ENCODE results near the gene USP17L28.
"Not testable (repeated sequence)": the region's sequence is repeated elsewhere in the genome, so short reads cannot be mapped to it uniquely, and the experiment has no call there.

The USP17L28 gene, protein sequence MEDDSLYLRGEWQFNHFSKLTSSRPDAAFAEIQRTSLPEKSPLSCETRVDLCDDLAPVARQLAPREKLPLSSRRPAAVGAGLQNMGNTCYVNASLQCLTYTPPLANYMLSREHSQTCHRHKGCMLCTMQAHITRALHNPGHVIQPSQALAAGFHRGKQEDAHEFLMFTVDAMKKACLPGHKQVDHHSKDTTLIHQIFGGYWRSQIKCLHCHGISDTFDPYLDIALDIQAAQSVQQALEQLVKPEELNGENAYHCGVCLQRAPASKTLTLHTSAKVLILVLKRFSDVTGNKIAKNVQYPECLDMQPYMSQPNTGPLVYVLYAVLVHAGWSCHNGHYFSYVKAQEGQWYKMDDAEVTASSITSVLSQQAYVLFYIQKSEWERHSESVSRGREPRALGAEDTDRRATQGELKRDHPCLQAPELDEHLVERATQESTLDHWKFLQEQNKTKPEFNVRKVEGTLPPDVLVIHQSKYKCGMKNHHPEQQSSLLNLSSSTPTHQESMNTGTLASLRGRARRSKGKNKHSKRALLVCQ

DNA sequence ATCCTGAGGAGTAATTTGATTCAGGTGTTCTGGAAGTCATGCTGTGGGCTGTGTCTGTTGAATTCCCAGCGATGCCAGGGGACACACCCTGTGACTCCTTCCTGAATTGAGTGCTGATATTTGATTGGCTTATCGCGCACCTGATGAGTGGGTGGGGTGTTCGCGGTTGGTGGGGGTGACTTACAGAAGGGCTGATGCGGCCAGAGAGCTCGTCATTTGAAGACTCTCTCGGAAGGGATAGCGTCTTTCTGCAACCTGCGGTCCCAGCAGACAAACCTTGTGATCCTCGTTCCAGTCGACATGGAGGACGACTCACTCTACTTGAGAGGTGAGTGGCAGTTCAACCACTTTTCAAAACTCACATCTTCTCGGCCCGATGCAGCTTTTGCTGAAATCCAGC is at the start of gene USP17L28:
USP17L28 (plus strand) TSS at position 301 of the 400 bp plus-strand sequence; CDS start at position 301, 0 bp downstream.
- DNase-seq, result not testable (repeated sequence)

DNA sequence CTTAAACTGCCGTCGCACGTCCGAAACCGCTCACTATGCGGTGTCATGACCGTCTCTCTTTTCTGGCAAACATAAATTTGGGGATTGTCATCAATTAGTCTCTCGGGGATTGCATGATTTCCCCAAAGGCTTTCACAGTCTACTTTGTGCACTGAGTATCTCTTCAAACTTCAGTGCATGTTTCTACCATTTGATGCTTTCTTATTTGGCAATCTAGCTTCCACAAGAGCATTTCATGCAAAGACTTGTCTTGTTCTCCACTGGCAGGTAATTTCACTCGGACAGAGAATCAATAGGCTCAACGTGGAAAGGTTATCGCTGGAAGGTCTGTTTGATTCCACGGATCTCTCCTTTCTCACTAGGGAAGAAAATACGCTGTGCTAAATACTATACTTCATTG is 24.5 kb upstream of the USP17L28 start:
- DNase-seq, result not testable (repeated sequence)

DNA sequence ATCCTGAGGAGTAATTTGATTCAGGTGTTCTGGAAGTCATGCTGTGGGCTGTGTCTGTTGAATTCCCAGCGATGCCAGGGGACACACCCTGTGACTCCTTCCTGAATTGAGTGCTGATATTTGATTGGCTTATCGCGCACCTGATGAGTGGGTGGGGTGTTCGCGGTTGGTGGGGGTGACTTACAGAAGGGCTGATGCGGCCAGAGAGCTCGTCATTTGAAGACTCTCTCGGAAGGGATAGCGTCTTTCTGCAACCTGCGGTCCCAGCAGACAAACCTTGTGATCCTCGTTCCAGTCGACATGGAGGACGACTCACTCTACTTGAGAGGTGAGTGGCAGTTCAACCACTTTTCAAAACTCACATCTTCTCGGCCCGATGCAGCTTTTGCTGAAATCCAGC is 23.8 kb upstream of the USP17L28 start, which contains the start of gene USP17L24:
USP17L24 (plus strand) TSS at position 301 of the 400 bp plus-strand sequence; CDS start at position 301, 0 bp downstream.
- not testable (repeated sequence) for DNase-seq

DNA sequence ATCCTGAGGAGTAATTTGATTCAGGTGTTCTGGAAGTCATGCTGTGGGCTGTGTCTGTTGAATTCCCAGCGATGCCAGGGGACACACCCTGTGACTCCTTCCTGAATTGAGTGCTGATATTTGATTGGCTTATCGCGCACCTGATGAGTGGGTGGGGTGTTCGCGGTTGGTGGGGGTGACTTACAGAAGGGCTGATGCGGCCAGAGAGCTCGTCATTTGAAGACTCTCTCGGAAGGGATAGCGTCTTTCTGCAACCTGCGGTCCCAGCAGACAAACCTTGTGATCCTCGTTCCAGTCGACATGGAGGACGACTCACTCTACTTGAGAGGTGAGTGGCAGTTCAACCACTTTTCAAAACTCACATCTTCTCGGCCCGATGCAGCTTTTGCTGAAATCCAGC is 19.1 kb upstream of the USP17L28 start, which contains the start of gene USP17L25:
USP17L25 (plus strand) TSS at position 301 of the 400 bp plus-strand sequence; CDS start at position 301, 0 bp downstream.
- not testable (repeated sequence) for DNase-seq

DNA sequence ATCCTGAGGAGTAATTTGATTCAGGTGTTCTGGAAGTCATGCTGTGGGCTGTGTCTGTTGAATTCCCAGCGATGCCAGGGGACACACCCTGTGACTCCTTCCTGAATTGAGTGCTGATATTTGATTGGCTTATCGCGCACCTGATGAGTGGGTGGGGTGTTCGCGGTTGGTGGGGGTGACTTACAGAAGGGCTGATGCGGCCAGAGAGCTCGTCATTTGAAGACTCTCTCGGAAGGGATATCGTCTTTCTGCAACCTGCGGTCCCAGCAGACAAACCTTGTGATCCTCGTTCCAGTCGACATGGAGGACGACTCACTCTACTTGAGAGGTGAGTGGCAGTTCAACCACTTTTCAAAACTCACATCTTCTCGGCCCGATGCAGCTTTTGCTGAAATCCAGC is 14.3 kb upstream of the USP17L28 start, which contains the start of gene USP17L26:
USP17L26 (plus strand) TSS at position 301 of the 400 bp plus-strand sequence; CDS start at position 301, 0 bp downstream.
- not testable (repeated sequence) for DNase-seq

DNA sequence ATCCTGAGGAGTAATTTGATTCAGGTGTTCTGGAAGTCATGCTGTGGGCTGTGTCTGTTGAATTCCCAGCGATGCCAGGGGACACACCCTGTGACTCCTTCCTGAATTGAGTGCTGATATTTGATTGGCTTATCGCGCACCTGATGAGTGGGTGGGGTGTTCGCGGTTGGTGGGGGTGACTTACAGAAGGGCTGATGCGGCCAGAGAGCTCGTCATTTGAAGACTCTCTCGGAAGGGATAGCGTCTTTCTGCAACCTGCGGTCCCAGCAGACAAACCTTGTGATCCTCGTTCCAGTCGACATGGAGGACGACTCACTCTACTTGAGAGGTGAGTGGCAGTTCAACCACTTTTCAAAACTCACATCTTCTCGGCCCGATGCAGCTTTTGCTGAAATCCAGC is 9.6 kb upstream of the USP17L28 start, which contains the start of gene USP17L5:
USP17L5 (plus strand) TSS at position 301 of the 400 bp plus-strand sequence; CDS start at position 301, 0 bp downstream.
- not testable (repeated sequence) for DNase-seq

DNA sequence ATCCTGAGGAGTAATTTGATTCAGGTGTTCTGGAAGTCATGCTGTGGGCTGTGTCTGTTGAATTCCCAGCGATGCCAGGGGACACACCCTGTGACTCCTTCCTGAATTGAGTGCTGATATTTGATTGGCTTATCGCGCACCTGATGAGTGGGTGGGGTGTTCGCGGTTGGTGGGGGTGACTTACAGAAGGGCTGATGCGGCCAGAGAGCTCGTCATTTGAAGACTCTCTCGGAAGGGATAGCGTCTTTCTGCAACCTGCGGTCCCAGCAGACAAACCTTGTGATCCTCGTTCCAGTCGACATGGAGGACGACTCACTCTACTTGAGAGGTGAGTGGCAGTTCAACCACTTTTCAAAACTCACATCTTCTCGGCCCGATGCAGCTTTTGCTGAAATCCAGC is 4.8 kb upstream of the USP17L28 start, which contains the start of gene USP17L27:
USP17L27 (plus strand) TSS at position 301 of the 400 bp plus-strand sequence; CDS start at position 301, 0 bp downstream.
- not testable (repeated sequence) for DNase-seq

DNA sequence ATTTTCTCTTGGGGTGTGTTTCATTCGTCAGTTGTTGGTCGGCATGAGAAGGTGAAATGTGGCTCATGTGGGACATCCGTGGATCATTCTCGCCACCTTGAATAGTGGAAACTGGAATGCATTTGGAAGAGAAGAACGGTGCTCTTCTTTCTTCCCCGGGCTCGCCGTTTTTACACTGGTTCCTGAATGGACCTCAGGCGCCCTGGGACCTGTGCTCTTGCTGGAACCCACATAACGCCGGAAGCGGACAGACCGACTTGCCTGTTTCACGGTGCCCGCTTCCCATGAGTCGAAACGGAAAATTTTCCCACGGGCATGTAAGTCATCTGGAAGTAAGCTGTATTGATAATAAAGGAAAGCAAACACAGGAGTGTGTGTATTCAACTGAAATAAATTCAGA is 2.2 kb downstream of the USP17L28 start:
- DNase-seq, result not testable (repeated sequence)

DNA sequence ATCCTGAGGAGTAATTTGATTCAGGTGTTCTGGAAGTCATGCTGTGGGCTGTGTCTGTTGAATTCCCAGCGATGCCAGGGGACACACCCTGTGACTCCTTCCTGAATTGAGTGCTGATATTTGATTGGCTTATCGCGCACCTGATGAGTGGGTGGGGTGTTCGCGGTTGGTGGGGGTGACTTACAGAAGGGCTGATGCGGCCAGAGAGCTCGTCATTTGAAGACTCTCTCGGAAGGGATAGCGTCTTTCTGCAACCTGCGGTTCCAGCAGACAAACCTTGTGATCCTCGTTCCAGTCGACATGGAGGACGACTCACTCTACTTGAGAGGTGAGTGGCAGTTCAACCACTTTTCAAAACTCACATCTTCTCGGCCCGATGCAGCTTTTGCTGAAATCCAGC is 4.6 kb downstream of the USP17L28 start, which contains the start of gene USP17L29:
USP17L29 (plus strand) TSS at position 301 of the 400 bp plus-strand sequence; CDS start at position 301, 0 bp downstream.
- DNase-seq, result not testable (repeated sequence)

DNA sequence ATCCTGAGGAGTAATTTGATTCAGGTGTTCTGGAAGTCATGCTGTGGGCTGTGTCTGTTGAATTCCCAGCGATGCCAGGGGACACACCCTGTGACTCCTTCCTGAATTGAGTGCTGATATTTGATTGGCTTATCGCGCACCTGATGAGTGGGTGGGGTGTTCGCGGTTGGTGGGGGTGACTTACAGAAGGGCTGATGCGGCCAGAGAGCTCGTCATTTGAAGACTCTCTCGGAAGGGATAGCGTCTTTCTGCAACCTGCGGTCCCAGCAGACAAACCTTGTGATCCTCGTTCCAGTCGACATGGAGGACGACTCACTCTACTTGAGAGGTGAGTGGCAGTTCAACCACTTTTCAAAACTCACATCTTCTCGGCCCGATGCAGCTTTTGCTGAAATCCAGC is 14.1 kb downstream of the USP17L28 start, which contains the start of gene USP17L30:
USP17L30 (plus strand) TSS at position 301 of the 400 bp plus-strand sequence; CDS start at position 301, 0 bp downstream.
- DNase-seq, result not testable (repeated sequence)

DNA sequence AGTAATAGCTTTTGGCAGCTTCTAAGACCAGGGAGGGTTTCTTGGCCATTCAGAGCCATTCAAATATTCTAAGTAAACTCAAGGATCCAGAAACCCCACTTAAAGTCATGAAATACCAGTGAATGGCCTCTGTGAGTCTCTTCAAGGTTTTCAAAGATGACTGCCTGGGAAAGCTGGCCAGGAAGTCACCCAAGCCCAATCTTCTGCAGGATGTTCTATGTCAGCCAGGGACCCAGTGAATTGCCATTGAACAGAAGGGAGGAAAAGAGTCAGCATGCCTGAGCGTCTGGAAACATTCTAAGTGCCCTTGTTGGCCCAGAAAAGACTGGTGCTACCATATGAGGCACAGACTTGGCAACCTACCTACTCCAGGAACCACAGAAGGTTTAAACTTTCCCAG is 31.2 kb downstream of the USP17L28 start:
- not testable (repeated sequence) for DNase-seq

DNA sequence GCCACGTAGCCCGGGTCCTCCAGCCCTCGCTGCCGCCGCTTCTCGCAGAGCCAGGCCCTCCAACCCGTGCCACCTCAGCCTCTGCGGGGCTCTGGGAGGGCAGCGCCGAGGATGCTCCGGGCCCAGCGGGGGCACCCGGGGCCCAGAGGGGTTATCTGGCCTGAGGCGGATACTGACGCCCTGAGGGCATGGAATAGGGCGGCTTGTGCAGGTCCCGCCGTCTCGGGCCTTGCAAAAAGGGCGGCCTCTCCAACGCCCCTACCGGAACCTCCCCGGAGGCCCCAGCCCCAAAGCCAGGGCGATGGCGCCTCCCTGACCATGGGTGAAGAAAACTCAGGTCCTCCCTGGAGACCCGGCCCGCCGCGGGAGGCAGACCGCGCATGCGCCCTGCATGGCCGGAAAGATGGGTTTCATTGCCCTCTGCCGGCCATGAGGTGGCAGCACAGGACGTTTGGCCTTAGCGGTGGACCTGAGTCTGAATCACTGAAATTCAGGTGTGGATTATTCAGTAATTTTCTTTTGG is 32.4 kb downstream of the USP17L28 start:
- DNase-seq, result not testable (repeated sequence)

DNA sequence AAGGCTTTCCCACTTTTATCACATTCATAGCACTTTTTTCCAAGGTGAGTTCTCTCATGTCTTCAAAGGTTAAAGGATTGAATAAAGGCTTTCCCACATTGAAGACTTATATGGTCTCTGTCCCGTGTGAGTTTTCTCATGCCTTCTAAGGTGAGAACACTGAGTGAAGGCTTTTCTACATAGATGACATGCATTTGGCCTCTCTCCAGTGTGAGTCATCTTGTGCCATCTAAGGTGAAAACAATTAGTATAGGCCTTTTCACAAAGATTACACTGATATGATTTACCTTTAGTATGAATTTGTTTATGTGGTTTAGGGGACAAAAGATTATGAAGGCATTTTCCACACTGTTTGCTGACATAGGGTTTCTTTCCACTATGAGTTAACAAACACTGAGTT is 35.4 kb downstream of the USP17L28 start:
- no peak for DNase-seq

DNA sequence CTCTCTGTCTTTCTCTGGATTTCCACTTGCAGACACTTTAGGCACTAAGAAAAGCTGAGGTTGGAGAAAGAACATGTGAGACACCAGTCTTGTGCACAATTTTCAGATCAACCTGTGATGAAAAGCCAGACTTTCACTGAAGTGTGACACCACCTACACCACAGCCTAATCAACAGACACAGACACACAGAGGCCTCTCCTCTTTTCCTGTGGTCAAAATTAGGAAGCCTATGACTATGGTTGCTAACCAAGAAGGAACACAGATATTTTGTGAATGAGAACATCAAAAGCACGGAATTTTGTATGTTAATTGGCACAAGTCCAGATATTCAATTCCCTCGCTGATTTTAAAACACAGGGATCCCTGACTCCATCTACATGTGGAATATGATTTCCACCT is 40.3 kb downstream of the USP17L28 start:
- not testable (repeated sequence) for DNase-seq

Data from NCI-H510A (cell line).